ENCODE data around the gene KCTD3.

The KCTD3 gene

GRCh38 chr1:215606036-215606435 is 38.9 kb downstream of the KCTD3 start:
- no peak for DNase-seq (ENCODE audit: low read depth)

DNA sequence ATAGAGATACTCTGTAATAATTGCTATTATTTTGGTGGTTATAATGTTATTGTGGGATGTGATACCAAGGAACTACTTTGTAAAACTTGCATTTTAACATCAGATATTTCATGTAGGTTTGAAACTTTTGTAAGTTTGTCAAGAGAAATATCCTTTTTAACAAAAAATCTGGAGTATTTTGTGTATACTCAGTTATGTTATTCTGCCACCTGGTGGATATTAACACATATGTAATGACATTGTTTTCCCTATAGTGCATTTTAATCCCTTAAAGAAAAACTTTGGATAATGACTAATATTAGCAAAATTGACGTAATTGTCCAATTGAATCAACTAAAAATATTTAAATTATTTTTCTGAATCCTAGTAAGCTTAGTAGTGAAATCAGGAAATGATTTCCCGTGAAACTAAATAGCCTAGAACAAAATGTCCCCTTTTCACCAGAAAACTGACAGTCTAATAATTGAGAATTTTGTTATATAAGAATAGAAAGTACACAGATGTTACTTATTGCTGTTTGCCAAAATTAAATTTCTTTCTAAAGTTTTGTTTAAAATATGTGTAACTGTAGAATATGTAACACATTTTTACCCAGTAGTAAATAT is 39.6 kb downstream of the KCTD3 start:
- DNase-seq (ENCODE audit: low read depth) = no peak

DNA sequence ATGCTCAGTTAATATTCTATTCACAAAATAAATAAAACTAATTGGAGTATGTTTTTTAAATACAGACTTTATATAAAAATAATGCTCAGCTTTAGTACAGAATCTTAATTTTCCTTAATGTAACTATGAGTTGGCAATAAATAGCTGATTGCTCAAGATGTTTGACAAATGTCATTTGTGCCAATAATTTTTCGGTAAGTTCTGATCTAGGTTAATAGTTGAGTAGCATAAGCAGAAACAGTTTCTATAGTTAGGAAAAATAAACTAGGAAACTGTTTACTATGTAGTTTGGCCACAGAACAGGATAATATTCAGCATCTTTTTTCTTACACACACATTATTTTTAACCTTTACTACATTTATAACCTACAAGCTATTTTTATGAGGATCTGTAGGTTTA is 40.3 kb downstream of the KCTD3 start:
- DNase-seq (ENCODE audit: low read depth) = no peak

DNA sequence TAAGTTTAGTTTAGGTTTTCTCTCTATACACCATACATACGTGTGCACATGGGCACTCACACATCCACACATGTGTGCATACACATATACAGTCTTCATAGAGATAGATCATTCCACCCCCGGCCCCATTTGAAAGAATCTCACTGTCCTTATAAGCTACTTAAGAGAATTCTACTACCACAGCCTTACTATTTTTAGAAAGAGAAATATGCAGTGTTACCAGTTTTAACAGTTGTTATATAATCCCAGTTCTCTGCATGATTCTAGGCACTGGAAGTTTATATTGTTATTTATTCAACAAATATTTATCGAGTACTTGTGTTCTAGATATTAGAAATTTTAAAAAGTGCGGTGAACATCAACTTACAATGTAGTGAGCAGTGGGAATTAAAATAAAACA is 41.5 kb downstream of the KCTD3 start:
- DNase-seq (ENCODE audit: low read depth) = no peak

- DNase-seq (ENCODE audit: low read depth) = no peak
Measured at GRCh38 chr1:215612391-215612790, 45.3 kb downstream of the KCTD3 start.

GRCh38 chr1:215617979-215618378 is 50.9 kb downstream of the KCTD3 start:
- DNase-seq (ENCODE audit: low read depth) = no peak

DNA sequence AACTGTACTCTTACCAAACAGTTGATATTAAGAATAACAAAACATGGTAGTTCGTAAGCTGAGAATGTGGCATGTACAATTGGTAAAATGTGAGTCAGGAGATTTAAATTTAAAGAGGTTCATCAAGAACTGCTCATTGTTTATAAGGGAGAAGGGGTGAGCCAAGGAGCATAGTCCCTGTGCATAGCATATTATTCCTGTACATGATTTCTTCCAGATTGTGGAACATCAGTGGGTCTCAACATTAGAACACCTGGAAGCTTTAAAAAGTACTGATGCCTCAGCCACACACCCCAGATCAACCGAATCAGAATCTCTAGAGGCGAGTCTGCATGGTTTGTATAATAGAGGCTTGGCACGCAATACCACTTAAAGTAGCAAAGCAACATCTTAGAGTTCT is 56.1 kb downstream of the KCTD3 start:
- no peak for DNase-seq (ENCODE audit: low read depth)

- no peak for DNase-seq (ENCODE audit: low read depth)
Measured at GRCh38 chr1:215625949-215626348, 58.8 kb downstream of the KCTD3 start.

- no peak for DNase-seq (ENCODE audit: low read depth)
Measured at GRCh38 chr1:215631040-215631439, 63.9 kb downstream of the KCTD3 start.

DNA sequence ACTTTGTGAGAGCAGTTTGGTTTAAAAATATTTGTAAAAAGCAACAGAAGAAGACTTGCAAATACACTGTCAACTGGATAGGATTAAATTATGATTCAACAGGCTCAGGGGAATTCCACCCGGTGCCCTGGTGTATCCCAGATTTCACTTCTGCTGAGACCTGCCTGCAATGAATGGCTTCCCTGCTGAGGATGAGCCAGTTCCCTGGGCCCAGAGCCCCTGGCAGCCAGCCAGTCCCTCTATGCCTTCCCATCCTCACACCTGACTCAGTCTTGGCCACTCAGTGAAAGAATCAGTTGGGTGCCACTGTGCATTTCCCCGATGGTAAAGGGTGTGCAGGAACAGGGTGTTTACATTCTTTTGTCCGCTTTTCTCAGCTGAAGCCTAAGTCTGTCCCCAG is 64.4 kb downstream of the KCTD3 start:
- no peak for DNase-seq (ENCODE audit: low read depth)

DNA sequence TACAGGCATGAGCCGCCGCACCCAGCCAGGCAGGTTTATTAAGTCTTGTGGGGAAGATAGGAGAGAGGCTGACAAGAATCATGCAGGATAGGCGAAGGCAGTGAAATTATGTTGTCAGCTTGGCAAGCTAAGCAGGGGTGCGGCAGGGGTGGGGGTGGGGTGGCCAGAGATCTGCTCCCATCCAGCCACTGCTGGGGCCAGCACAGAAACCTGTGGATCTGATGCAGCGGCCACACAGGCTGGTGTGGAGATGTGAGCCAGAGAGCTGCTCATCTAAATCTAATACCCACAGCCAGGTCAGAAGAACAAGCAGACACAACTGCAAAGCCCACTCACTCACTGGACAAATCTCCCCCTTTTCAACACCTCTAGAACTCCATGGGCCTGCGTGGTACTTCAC is 68.7 kb downstream of the KCTD3 start:
- no peak for DNase-seq (ENCODE audit: low read depth)

DNA sequence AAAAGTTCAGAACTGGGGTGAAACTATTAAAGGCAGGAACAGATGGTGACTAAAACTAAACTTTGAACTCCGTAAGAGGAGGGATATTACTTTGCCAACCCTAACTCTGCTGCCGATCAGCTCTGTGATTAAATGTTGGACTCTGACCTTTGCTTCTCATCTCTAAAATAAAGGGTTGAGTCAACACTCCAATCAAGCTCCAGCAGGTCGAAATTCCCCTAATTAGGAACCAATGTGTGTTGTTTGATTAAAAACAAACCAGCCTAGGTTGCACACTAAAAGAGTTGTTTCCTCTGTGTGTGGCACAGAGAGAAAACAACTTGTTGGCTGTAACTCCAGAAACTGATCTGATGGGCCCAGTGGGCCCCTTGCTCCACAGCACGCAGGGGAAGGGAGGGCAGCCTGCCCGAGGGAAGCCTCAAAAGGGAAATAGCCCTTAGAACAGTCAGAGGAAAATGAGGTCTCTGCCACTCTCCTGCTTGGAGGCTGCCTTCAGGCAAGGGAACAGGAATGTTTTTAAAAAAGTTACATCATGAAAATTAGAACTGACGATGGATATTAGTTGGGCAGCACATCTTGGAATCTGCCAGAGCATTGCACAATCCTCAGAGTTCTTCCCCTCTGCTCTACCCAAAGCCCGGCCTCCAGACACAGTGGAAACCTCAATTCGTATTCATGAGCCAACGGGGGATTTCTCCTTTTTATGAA is 69.3 kb downstream of the KCTD3 start:
- DNase-seq (ENCODE audit: low read depth) = no peak

GRCh38 chr1:215637041-215637573 is 70.0 kb downstream of the KCTD3 start:
- DNase-seq (ENCODE audit: low read depth) = no peak

GRCh38 chr1:215640429-215641148 is 73.5 kb downstream of the KCTD3 start:
- no peak for DNase-seq (ENCODE audit: low read depth)

DNA sequence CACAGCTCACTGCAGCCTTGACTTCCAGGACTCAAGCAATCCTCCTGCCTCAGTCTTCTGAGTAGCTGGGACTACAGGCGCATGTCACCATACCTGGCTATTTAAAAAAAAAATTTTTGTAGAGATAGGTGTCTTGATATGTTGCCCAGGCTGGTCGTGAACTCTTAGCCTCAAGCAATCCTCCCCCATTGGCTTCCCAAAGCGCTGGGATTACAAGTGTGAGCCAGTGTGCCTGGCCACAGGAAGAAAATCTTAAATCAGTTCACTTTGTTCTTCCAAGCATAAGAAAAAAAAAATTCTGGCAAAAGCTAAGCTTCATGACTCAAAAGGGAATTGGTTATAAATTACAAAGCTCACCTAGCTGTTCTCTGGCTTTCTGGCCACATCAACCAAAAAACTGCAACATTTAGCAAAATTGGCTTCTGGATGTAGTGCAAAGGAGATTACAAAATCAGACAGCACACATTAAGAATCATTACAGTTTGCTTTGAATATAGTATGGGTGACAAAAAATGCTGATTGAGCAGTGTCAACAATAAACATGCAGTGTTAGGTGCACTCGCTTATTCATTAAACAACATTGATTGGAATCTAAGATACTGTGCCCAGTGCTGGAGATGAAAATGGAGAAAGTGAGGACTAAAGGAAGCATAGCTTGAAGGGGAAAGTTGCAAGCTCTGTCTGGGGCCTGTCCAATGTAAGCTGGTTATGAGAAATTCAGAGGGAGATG is 76.7 kb downstream of the KCTD3 start:
- no peak for DNase-seq (ENCODE audit: low read depth)

DNA sequence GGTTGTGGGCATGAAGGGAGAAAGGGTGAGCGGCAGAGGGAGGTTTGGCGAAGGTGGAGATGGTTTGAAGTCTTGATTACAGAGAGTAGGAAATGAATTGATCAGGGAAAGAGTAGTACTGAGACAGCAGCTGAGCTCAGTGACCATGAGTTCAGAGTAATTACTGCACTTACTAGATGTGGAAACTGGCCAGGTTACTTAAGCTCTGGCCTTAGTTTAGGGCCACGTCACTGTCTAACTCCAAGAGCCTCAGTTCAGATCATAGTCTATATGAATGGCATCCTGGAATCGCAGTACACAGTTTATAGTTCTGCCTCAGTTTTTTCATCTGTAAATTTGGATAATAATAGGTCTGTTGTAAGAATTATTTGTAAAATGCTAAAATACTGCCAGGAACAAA is 78.1 kb downstream of the KCTD3 start:
- no peak for DNase-seq (ENCODE audit: low read depth)

DNA sequence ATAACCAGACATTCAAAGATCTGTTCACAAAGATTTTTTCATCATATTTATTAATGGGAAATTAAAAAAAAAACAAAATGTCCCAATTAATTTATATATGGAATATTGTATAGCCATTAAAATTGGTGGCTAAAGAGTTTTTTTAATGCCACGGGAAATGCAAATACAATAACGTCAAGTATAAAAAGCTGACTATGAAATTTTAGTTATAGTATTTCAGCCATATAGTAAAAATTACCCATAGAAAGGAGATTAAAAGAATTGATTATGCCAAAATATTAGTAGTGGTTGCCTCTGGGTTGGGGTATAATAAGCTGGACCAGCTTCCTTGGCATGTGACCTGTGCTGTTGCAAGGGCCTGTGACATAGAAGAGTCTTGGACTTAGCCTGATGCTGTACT is 78.8 kb downstream of the KCTD3 start:
- no peak for DNase-seq (ENCODE audit: low read depth)

- no peak for DNase-seq (ENCODE audit: low read depth)
Measured at GRCh38 chr1:215647738-215648137, 80.6 kb downstream of the KCTD3 start.

DNA sequence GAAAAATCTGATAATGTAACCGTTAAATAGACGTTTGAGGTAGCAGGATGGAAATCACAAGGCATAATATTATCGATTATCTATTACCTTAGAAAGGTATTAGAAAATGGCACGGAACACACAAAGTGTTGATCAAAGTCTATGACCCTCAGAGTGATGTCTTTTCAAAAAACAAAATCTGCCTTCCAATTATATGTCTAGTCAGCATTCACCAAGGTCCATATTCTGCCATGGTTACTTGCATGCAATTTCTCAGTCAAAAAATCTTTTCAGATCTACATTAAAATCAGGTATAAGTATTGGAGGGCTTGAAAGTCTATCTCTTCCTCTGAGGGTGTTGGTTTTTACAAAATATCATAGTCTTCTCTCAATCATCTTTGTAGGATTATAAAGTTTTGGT is 81.9 kb downstream of the KCTD3 start:
- no peak for DNase-seq (ENCODE audit: low read depth)

- no peak for DNase-seq (ENCODE audit: low read depth)
Measured at GRCh38 chr1:215650446-215651149, 83.5 kb downstream of the KCTD3 start.

DNA sequence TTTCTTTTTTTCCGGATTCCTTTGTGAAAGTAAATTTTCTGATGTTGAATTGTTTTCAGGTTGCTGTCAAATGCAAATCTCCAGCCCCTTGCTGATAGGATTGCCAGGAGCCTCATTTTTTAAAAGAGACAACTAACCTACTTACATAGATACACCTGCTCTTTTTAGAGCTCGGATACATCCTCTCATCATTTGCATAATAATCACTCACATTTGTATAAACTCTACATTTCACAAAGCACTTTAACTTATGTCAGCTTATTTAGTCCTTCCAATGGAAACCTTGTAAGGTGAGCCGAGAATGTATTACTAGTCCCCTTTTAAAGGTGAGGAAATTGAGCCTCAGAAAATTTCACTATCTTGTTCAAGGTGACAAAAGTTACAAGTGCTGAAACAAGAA is 84.8 kb downstream of the KCTD3 start:
- no peak for DNase-seq (ENCODE audit: low read depth)

DNA sequence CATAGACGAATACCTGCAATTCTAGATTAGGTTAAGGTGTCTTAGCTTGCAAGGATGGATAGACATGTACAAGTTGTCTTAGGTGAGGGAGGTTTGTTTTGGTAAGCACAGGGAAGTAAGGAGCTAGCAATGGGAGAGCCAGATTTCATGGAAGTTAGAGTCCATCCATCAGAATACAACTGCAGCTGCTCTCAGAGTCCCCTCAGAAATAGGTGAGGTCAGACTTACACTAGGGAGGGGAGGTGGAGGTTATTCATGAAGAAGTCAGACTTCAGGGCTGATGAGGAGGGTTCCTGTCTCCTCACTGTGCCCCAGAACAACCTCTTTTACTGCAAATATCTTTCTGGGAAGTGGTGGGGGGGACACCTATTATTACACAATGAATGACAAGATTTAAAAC is 85.3 kb downstream of the KCTD3 start:
- no peak for DNase-seq (ENCODE audit: low read depth)
